Ovary (tissue), 9 donors: ENCODE measurements around the gene DAB2. TPM values are rescaled to one million over a fixed set of nuclear protein-coding genes. Genes with fewer than 3 reads are reported as not detected.

Experiments used
- DNase-seq, 5 donors: peaks; one replicate each; pipeline ENCODE4 v3.0.0-alpha.2; 2019 to 2020
- H3K27ac ChIP-seq, 2 donors: fragments of 200-600 bp; one replicate each; pipeline versions ENCODE4 v1.5.1 to v1.8.0; 2019 to 2022
- H3K27me3 ChIP-seq: fragments of 200-600 bp; one replicate; pipeline ENCODE4 v1.8.0; 2022
- H3K36me3 ChIP-seq: fragments of 200-600 bp; sonication (generic); one replicate; pipeline ENCODE4 v1.5.1; 2019
- H3K4me1 ChIP-seq: one replicate; pipeline ENCODE4 v1.8.1; 2013; ENCODE audit warnings: mild to moderate bottlenecking, moderate library complexity; ENCODE audit not compliant: insufficient read depth
- H3K4me3 ChIP-seq: fragments of 200-600 bp; sonication (generic); one replicate; pipeline ENCODE4 v1.5.1; 2017
- H3K9me3 ChIP-seq, 2 donors: fragments of 200-600 bp in 1 of 2; sonication (generic) in 1 of 2; one replicate each; pipeline versions ENCODE4 v1.5.1 to v1.8.1; 2013 to 2019; ENCODE audit warnings: mild to moderate bottlenecking in 1 of 2, moderate library complexity in 1 of 2
- CTCF ChIP-seq, 3 donors: fragments of 450-650 bp in 2 of 3; fragments of 200-600 bp in 1 of 3; IDR thresholded peaks; one replicate each; pipeline versions ENCODE4 v1.5.1 to v1.8.0; 2016 to 2022; ENCODE audit warnings: antibody characterized with exemption in 3 of 3, mild to moderate bottlenecking in 1 of 3
- EP300 ChIP-seq: sonication (generic); formaldehyde crosslinking; IDR thresholded peaks from one replicate; pipeline ENCODE4 v1.6.1; 2017; ENCODE audit warnings: antibody characterized with exemption
- POLR2A ChIP-seq: fragments of 450-650 bp; IDR thresholded peaks from one replicate; pipeline ENCODE4 v1.6.1; 2017; ENCODE audit warnings: antibody characterized with exemption, mild to moderate bottlenecking, moderate library complexity
- WGBS, 3 donors: extraction: QIAGEN DNeasy Blood & Tissue Kit in 1 of 3; methylation state at CpG; one replicate each; pipeline versions ENCODE4 v1.1.5 to v1.1.7; 2013 to 2017; 5-methylcytosine and 5-hydroxymethylcytosine counted together
- intact Hi-C, 4 donors: fragments of 100-400 bp; cut with DNase I; formaldehyde crosslinking; loops; one replicate each; pipeline versions ENCODE4 v1.11.0 to v1.15.1; 2022 to 2023
- polyA plus RNA-seq, 2 donors: library from polyadenylated mRNA; stranded (reverse); fragments of 200-250 nt in 1 of 2; fragments of 350-450 nt in 1 of 2; fragmentation: Illumina TruSeq in 1 of 2; extraction: RNeasy Lipid Tissue Mini Kit (QIAGEN cat#74804) in 1 of 2; gene quantifications; one replicate each; pipeline ENCODE4 v1.2.3, GENCODE V29; 2013 to 2014
- total RNA-seq, 7 donors: library from RNA; depleted of rRNA in 2 of 7; stranded (reverse); fragments of >200 nt in 2 of 7; fragmentation: NEBNext Ultra II Directional in 3 of 7; extraction: Animal tissue kit (Norgen Biotek cat#: 25700) in 3 of 7; gene quantifications; one replicate each; pipeline versions ENCODE4 v1.1.0 to v1.2.4, GENCODE V29; 2016 to 2023
- donor health status: DM: no; HTN: no; CAD: no; lungs with moderate emphysema.
- donor health status: DM: no; HTN: no; CAD: no.
- donor health status: Bipolar disorder and iron deficiency.
- donor health status: DM: yes; HTN: yes; CAD: no.
- donor health status: DM: no; HTN: no; CAD: no.
- donor health status: DM: yes; HTN: yes; CAD: no.

DAB2 gene
- total and polyA plus RNA-seq, 9 donors = 25.0 to 118 (median 38.7) TPM

GRCh38 chr5:39427633-39428032 lies 2.9 kb upstream of the DAB2 start:
- intact Hi-C loops = loop anchor here in 1 of 4 donors (5.0 to 10.0 kb wide), 2 partner anchors 110 to 353 kb away; partner anchors contain the start of gene RICTOR
- H3K36me3 ChIP-seq = no peaks in the 10 kb centered on the region
- no peak overlapping the region for H3K4me3 ChIP-seq
- peaks cover 7% of the 10 kb centered on the region for H3K4me1 ChIP-seq
- no peak for DNase-seq
- no peaks in the 10 kb centered on the region for H3K9me3 ChIP-seq
- no peak overlapping the region for H3K27ac ChIP-seq
- no peaks in the 10 kb centered on the region for H3K27me3 ChIP-seq
- TF ChIP-seq POLR2A = no peak
- TF ChIP-seq CTCF (IDR thresholded peaks at IDR 0.05) = no peak
- TF ChIP-seq EP300 = no peak

- H3K9me3 ChIP-seq = no peaks in the 10 kb centered on the region
- H3K36me3 ChIP-seq = no peaks in the 10 kb centered on the region
- intact Hi-C loops = loop anchor here in 1 of 4 donors (5.0 to 10.0 kb wide), 2 partner anchors 110 to 352 kb away; partner anchors contain the start of gene RICTOR
- no peaks in the 10 kb centered on the region for H3K27me3 ChIP-seq
- DNase-seq = no peak
- TF ChIP-seq EP300 (no peak), CTCF (IDR thresholded peaks at IDR 0.05) (no peak)
- 0 to 9% (median 4%) methylated on average over 3 of the region's 3 CpGs for WGBS, 3 donors
- H3K4me1 ChIP-seq = peaks cover 11% of the 10 kb centered on the region
- no peak overlapping the region for H3K27ac ChIP-seq
- H3K4me3 ChIP-seq = no peak overlapping the region
Observed at GRCh38 chr5:39427229-39427628, 2.4 kb upstream of the DAB2 start.

- peak overlapping the region in 1 of 2 donors; percentile 18 for H3K27ac ChIP-seq
- H3K36me3 ChIP-seq = no peaks in the 10 kb centered on the region
- TF ChIP-seq POLR2A = no peak
- no peak for TF ChIP-seq CTCF (IDR thresholded peaks at IDR 0.05)
- TF ChIP-seq EP300 = no peak
- H3K27me3 ChIP-seq = no peaks in the 10 kb centered on the region
- peaks cover 16% of the 10 kb centered on the region for H3K4me1 ChIP-seq
- 4 to 9% (median 6%) methylated on average over 3 of the region's 3 CpGs for WGBS, 3 donors
- DNase-seq = no peak
- intact Hi-C loops = loop anchor here in 1 of 4 donors (5.0 to 10.0 kb wide), 2 partner anchors 111 to 352 kb away; partner anchors contain the start of gene RICTOR
- no peaks in the 10 kb centered on the region for H3K9me3 ChIP-seq
- no peak overlapping the region for H3K4me3 ChIP-seq
Observed at GRCh38 chr5:39426746-39427105, 1.9 kb upstream of the DAB2 start.

GRCh38 chr5:39426051-39426745 lies 1.4 kb upstream of the DAB2 start:
- Histone ChIP-seq H3K27me3 (no peaks in the 10 kb centered on the region), H3K36me3 (no peaks in the 10 kb centered on the region), H3K4me1 (peaks cover 20% of the 10 kb centered on the region), H3K9me3 (no peaks in the 10 kb centered on the region), H3K4me3 (no peak overlapping the region), H3K27ac (peak overlapping the region in 1 of 2 donors; percentile 18)
- DNase-seq = no peak
- intact Hi-C loops = loop anchor here in 1 of 4 donors (5.0 to 10.0 kb wide), 2 partner anchors 111 to 351 kb away; partner anchors contain the start of gene RICTOR
- TF ChIP-seq CTCF (IDR thresholded peaks at IDR 0.05) = no peak
- no peak for TF ChIP-seq EP300
- TF ChIP-seq POLR2A = no peak
- WGBS, 3 donors = 13 to 40% (median 20%) methylated on average over 7 of the region's 7 CpGs
